Activated CD4-positive, alpha-beta memory T cell treated with anti-CD3 and anti-CD28 coated beads, Interleukin-2, amount 10 ng/mL, durations not matched to agents 7 days and 5 days (primary cell): ENCODE data around the gene STXBP5. TPM values are rescaled to one million over a fixed set of nuclear protein-coding genes. Genes with fewer than 3 reads are reported as not detected.

Source experiments
- CTCF ChIA-PET: fragments of 350-600 bp; sonication (Branson Sonifier 250); formaldehyde crosslinking; loops from one replicate; lab custom pipeline; 2021; ENCODE audit warnings: antibody characterized with exemption, inconsistent platforms; lab: Charles Lee
- POLR2A ChIA-PET: fragments of 350-600 bp; sonication (Branson Sonifier 250); formaldehyde crosslinking; loops from one replicate; lab custom pipeline; 2021; ENCODE audit warnings: antibody characterized with exemption; lab: Charles Lee
- DNase-seq: peaks from one replicate; pipeline ENCODE4 v3.0.0-alpha.2; 2020
- H3K27ac Mint-ChIP-seq: one replicate; pipeline ENCODE4 v1.8.0; 2021; ENCODE audit warnings: mild to moderate bottlenecking, mixed read lengths
- H3K27me3 Mint-ChIP-seq: one replicate; pipeline ENCODE4 v1.8.0; 2021; ENCODE audit warnings: mixed read lengths
- H3K36me3 Mint-ChIP-seq: one replicate; pipeline ENCODE4 v1.8.0; 2021; ENCODE audit warnings: low read depth, mixed read lengths
- H3K4me1 Mint-ChIP-seq: one replicate; pipeline ENCODE4 v1.8.0; 2021; ENCODE audit warnings: mixed read lengths
- H3K4me3 Mint-ChIP-seq: one replicate; pipeline ENCODE4 v1.8.0; 2021; ENCODE audit warnings: mild to moderate bottlenecking, mixed read lengths
- H3K9me3 Mint-ChIP-seq: one replicate; pipeline ENCODE4 v1.8.0; 2021; ENCODE audit warnings: mixed read lengths
- total RNA-seq, 2 experiments: library from RNA; stranded (reverse); gene quantifications; one replicate each; pipeline ENCODE4 v1.2.3, GENCODE V29; 2021

Gene STXBP5
- total RNA-seq, 2 experiments from 2014 or later, result 16.7 to 17.2 TPM

DNA sequence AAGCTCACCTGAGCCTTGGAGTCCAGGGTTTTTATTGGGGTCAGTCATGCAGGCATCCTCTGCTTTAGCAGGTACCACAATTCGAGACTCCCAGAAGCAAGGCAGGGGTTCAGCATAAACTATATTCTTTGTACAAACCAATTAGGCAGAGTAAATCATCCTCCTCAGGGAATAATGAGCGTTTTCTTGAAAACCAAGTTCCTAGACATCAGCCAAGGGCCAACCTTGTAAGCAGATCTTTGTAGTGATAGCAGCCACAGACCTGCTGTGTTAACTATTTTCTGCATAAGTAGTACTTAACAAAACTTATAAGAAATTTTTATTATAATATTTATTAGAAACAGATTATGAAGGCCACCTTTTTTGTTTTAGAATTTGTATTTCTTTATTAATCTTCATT is 74.7 kb downstream of the STXBP5 start:
- POLR2A ChIA-PET, result no interaction called here
- peaks cover 55% of the 10 kb centered on the region for H3K36me3 Mint-ChIP-seq
- H3K9me3 Mint-ChIP-seq, result peaks cover 5% of the 10 kb centered on the region
- no peak overlapping the region for H3K27ac Mint-ChIP-seq
- CTCF ChIA-PET, result no interaction called here
- H3K4me1 Mint-ChIP-seq, result peaks cover 30% of the 10 kb centered on the region
- DNase-seq, result no peak
- H3K4me3 Mint-ChIP-seq, result no peak overlapping the region
- H3K27me3 Mint-ChIP-seq, result no peaks in the 10 kb centered on the region

DNA sequence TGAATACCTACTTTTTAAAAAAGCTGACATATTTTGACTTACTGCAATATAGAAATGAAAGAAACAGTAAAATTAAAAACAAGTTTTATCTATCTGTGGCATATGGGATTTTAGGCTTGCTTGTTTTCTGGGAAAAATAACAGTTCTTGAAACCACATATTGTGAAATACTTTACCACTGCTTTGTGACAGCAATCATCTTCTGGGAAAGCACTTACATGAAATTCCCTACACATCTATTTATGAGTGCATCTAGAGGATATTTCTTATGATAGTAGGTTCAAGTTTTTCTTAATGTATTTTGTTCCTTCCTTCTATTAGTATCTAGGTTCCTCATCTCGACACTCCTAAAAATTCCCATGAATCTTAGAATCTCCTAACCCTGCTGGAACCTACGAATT is 75.2 kb downstream of the STXBP5 start:
- no peak for DNase-seq
- peaks cover 31% of the 10 kb centered on the region for H3K4me1 Mint-ChIP-seq
- H3K4me3 Mint-ChIP-seq, result no peak overlapping the region
- peaks cover 52% of the 10 kb centered on the region for H3K36me3 Mint-ChIP-seq
- ChIA-PET POLR2A (no interaction called here), CTCF (no interaction called here)
- H3K27ac Mint-ChIP-seq, result peak overlapping the region; percentile 68
- peaks cover 5% of the 10 kb centered on the region for H3K9me3 Mint-ChIP-seq
- H3K27me3 Mint-ChIP-seq, result no peaks in the 10 kb centered on the region

DNA sequence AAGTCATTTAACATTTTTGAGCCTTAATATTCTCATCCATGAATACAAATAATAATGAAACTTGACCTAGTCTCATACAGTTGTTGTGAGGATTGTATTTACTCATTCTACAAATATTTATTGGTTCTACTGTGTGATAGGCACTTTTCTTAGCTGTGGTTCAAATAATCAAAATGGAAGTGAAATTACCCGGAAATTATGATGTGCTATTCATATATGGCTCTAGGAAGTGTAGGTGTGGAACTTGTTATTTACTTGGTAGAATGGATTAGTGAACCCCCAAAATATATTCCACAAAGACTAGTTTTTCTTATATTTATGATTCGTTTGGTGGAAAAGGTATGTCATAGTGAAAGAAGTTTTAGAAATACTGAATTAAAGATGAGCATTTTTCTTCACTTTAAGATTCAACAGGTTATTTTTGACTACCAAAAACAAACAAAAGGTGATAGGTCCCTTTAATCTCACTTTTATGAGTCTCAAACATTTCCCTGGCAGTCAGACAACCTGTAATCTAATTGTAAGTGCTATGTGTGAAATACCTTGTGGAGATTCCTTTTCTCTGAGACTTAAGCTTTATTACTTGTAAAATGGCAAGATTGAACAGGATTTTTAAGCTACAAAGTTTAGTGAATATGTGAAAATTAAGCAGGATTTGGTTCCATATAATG is 77.8 kb downstream of the STXBP5 start:
- CTCF ChIA-PET, result no interaction called here
- peaks cover 49% of the 10 kb centered on the region for H3K36me3 Mint-ChIP-seq
- H3K4me3 Mint-ChIP-seq, result no peak overlapping the region
- H3K4me1 Mint-ChIP-seq, result peaks cover 37% of the 10 kb centered on the region
- H3K9me3 Mint-ChIP-seq, result peaks cover 5% of the 10 kb centered on the region
- POLR2A ChIA-PET, result no interaction called here
- H3K27ac Mint-ChIP-seq, result peak overlapping the region; percentile 36
- no peak for DNase-seq
- H3K27me3 Mint-ChIP-seq, result no peaks in the 10 kb centered on the region

DNA sequence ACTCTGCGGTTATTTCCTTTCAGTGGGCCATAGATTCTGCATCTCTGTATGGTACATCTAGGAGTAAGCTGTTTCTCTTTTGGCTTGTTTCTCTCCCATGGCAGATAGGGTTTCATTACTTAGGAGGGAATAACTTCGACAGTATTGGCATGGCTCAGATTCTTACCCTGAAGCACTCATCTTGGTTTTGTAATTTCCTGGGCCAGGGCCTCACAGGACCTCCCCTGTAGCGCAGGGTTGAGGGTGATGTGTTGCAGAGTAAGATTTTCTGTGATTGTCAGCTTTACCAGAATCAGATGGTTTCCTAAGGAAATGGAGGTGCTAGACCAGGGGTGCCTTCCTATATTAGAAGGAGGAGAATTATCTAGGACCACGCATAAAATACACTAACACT is 78.3 kb downstream of the STXBP5 start:
- H3K4me1 Mint-ChIP-seq, result peaks cover 37% of the 10 kb centered on the region
- CTCF ChIA-PET, result interaction anchor here (0.9 kb wide), 1 partner anchor 380 kb away, joined by 3 read pairs; no protein-coding TSS in a partner anchor
- peaks cover 5% of the 10 kb centered on the region for H3K9me3 Mint-ChIP-seq
- DNase-seq, result no peak
- H3K4me3 Mint-ChIP-seq, result no peak overlapping the region
- peaks cover 44% of the 10 kb centered on the region for H3K36me3 Mint-ChIP-seq
- POLR2A ChIA-PET, result interaction anchor here (1.7 kb wide), 1 partner anchor 78 kb away, joined by 4 read pairs; the partner anchor contains the start of gene STXBP5
- H3K27me3 Mint-ChIP-seq, result no peaks in the 10 kb centered on the region
- H3K27ac Mint-ChIP-seq, result no peak overlapping the region

DNA sequence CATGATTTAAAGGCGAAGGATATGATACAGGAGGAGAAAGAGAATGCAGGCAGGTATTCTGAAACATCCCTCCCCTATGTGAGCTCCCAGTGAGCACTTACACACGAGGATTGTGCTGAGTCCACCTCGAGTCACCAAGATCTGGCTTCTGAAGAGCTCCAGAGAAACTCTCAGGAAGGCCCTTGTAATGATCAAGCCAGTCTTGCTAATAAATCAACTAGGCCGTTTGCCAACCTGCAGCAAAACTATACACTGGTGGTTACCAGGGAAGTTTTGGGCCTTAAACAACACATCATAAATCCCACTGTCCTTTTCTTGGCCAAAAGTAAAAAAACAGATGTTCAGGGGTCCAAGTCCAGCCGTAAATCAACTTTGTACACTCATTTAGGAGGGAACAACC is 79.2 kb downstream of the STXBP5 start:
- H3K9me3 Mint-ChIP-seq, result peaks cover 5% of the 10 kb centered on the region
- DNase-seq, result no peak
- peaks cover 38% of the 10 kb centered on the region for H3K36me3 Mint-ChIP-seq
- CTCF ChIA-PET, result interaction anchor here (0.9 kb wide), 1 partner anchor 381 kb away, joined by 3 read pairs; no protein-coding TSS in a partner anchor
- H3K27ac Mint-ChIP-seq, result no peak overlapping the region
- POLR2A ChIA-PET, result interaction anchor here (1.7 kb wide), 1 partner anchor 79 kb away, joined by 4 read pairs; the partner anchor contains the start of gene STXBP5
- H3K4me1 Mint-ChIP-seq, result peaks cover 43% of the 10 kb centered on the region
- no peak overlapping the region for H3K4me3 Mint-ChIP-seq
- no peaks in the 10 kb centered on the region for H3K27me3 Mint-ChIP-seq

DNA sequence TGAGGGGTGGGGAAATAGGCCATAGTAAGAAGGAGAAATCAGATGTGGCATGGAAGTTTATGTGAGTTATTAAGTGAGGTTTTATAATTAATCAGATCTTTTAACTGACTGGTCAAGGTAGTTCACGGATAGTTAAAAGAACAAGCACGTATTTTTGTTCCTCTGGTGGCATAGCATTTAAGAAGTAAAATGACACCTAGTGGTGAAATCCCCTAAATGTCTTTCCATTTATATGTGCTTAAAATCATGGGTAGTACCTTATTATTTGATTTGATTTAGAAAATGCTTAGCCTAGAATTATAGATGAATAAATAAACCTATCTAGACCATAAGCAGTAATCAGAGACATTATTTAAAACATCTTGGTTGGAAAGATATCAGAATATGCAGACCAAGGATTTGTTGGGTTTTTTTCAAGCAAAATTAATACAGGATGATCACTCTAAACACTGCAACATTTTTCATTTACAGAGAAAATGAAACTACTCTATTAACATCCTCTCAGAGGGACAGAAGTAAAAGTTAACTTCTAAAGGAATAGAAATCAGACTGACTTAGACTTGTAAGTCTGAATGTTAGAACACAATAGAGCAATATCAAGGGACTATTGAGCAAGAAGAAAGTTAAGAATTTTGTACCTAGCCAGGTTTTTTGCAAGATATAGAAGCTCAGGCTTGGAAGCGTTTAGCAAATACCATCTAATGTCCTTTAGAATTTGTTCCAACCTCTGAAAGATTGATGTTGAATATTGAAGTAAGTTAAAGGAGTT is 81.1 kb downstream of the STXBP5 start:
- POLR2A ChIA-PET, result no interaction called here
- CTCF ChIA-PET, result interaction anchor here (0.8 kb wide), 1 partner anchor 46 kb away, joined by 3 read pairs; no protein-coding TSS in a partner anchor
- no peak overlapping the region for H3K4me3 Mint-ChIP-seq
- H3K9me3 Mint-ChIP-seq, result no peaks in the 10 kb centered on the region
- peaks cover 33% of the 10 kb centered on the region for H3K4me1 Mint-ChIP-seq
- H3K36me3 Mint-ChIP-seq, result peaks cover 26% of the 10 kb centered on the region
- DNase-seq, result no peak
- H3K27me3 Mint-ChIP-seq, result no peaks in the 10 kb centered on the region
- H3K27ac Mint-ChIP-seq, result no peak overlapping the region

DNA sequence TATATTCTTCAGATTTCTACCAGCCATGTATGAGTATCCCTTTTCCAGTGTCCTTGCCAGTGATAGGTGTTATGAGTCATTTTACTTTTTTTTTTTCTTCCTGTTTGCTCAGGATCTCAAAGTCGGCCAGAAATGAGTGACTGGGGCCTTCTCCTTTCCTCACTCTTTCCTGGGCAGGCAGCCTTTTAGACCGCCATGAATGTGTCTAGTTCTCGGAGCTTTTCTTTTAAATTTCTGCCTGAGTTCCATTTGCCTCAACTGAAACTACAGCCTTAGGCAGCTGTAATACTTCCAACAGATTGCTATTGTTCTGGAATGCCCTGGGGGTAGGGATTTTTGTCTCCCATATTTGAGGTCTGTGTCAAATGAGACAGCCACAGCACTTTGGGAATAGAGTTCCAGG is 83.7 kb downstream of the STXBP5 start:
- POLR2A ChIA-PET, result no interaction called here
- no peak for DNase-seq
- CTCF ChIA-PET, result no interaction called here
- Mint-ChIP-seq H3K4me3 (no peak overlapping the region), H3K27me3 (no peaks in the 10 kb centered on the region), H3K36me3 (peaks cover 11% of the 10 kb centered on the region), H3K4me1 (peaks cover 16% of the 10 kb centered on the region), H3K9me3 (no peaks in the 10 kb centered on the region), H3K27ac (no peak overlapping the region)

DNA sequence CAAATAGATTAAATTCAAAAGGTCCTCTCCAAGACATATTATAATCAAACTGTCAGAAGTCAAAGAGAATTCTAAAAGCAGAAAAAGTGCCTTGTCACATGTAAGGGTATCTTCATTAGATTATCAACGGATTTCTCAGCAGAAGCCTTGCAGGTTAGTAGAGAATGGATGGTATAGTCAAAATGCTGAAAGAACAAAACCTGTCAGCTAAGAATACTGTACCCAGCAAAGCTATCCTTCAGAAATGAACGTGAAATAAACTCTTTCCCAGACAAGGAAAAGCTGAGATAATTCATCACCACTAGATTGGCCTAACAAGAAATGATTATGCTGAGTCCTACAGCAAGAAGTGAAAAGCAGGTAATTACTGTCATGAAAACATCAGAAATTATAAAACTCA is 92.9 kb downstream of the STXBP5 start:
- Mint-ChIP-seq H3K4me3 (no peak overlapping the region), H3K27me3 (no peaks in the 10 kb centered on the region), H3K4me1 (peaks cover 14% of the 10 kb centered on the region), H3K9me3 (peaks cover 30% of the 10 kb centered on the region), H3K36me3 (peaks cover 49% of the 10 kb centered on the region), H3K27ac (no peak overlapping the region)
- no peak for DNase-seq
- CTCF ChIA-PET, result no interaction called here
- POLR2A ChIA-PET, result no interaction called here

DNA sequence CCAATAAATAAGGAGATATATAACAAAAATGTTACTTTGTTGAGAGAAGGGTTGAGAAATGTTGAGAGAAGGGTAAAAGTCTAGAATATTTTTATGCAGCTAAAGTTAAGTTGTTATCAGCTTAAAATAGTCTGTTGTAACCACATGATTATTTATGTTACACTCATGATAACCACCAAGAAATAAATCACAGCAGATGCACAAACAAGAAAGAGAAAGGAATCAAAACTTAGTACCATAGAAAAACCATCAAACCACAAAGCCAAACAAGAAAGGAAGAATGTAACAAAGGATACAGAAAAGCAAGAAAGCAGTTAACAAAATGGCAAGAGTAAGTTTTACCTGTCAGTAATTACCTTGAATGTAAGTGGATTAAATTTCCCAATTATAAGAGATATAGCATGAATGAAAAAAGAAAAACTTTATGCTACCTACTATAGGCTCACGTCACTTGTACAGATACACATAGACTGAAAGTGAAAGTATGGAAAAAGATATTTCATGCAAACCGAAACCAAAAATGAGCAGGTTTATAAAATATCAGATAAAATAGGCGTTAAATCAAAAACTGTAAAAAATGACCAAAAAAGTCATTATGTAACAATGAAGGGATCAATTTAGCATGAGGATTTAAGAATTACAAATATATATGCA is 93.6 kb downstream of the STXBP5 start:
- H3K27me3 Mint-ChIP-seq, result no peaks in the 10 kb centered on the region
- H3K4me3 Mint-ChIP-seq, result peak overlapping the region; percentile 5
- no peak for DNase-seq
- H3K9me3 Mint-ChIP-seq, result peaks cover 32% of the 10 kb centered on the region
- H3K4me1 Mint-ChIP-seq, result peaks cover 14% of the 10 kb centered on the region
- CTCF ChIA-PET, result no interaction called here
- H3K27ac Mint-ChIP-seq, result no peak overlapping the region
- peaks cover 51% of the 10 kb centered on the region for H3K36me3 Mint-ChIP-seq
- POLR2A ChIA-PET, result no interaction called here

DNA sequence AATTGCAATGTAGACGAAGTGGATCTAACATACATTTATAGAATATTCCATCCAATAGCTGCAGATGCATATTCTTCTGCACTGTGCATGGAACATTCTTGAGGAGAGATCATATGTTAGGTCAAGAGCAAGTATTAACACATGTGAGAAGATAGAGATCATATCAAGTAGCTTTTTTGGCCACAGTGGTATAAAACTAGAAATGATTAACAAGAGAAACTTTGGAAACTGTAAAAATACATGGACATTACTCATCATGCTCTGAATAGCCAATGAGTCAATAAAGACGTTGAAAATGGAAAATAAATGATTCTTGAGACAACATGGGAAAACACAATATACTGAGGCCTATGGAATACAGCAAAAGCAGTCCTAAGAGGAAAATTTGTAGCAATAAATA is 94.2 kb downstream of the STXBP5 start:
- H3K27me3 Mint-ChIP-seq, result no peaks in the 10 kb centered on the region
- peaks cover 14% of the 10 kb centered on the region for H3K4me1 Mint-ChIP-seq
- ChIA-PET POLR2A (no interaction called here), CTCF (no interaction called here)
- DNase-seq, result no peak
- no peak overlapping the region for H3K4me3 Mint-ChIP-seq
- no peak overlapping the region for H3K27ac Mint-ChIP-seq
- H3K36me3 Mint-ChIP-seq, result peaks cover 51% of the 10 kb centered on the region
- H3K9me3 Mint-ChIP-seq, result peaks cover 36% of the 10 kb centered on the region

DNA sequence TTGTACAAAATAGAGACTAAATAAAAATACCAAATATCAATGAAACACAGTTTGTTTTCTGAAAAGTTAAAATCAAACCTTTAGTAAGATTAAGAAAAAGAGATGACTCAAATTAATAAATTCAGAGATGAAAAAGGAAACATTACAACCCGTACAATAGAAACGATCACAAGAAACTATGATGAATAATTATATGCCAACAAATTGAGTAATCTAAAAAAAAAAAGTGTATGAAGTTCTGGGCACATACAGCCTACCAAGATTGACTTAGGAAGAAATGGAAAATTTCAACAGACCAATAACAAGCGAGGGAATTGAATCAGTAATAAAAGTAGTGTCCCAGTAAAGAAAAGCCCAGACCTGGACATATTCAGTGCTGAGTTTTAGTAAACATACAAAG is 94.8 kb downstream of the STXBP5 start:
- Mint-ChIP-seq H3K27me3 (no peaks in the 10 kb centered on the region), H3K27ac (no peak overlapping the region), H3K36me3 (peaks cover 53% of the 10 kb centered on the region), H3K4me1 (peaks cover 14% of the 10 kb centered on the region), H3K9me3 (peaks cover 41% of the 10 kb centered on the region), H3K4me3 (no peak overlapping the region)
- CTCF ChIA-PET, result no interaction called here
- DNase-seq, result no peak
- POLR2A ChIA-PET, result no interaction called here

DNA sequence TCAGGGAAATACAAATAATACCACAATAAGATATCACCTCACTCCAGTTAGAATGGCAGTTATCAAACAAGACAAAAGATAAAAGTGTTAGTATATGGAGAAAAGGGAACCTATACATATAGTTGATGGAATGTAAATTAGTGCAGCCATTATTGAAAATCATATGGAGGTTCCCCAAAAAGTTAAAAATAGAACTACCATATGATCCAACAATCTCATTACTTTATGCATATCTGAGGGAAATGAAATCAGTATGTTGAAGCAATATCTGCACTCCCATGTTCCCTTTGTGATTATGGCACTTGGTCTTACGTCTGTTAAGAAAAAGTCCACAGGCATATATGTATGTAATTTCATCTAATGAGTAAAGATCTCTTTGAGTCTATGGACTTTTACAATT is 96.9 kb downstream of the STXBP5 start:
- no peak for DNase-seq
- Mint-ChIP-seq H3K9me3 (peaks cover 39% of the 10 kb centered on the region), H3K4me1 (peaks cover 14% of the 10 kb centered on the region), H3K27ac (no peak overlapping the region), H3K4me3 (no peak overlapping the region), H3K36me3 (peaks cover 49% of the 10 kb centered on the region), H3K27me3 (no peaks in the 10 kb centered on the region)
- CTCF ChIA-PET, result no interaction called here
- POLR2A ChIA-PET, result no interaction called here

DNA sequence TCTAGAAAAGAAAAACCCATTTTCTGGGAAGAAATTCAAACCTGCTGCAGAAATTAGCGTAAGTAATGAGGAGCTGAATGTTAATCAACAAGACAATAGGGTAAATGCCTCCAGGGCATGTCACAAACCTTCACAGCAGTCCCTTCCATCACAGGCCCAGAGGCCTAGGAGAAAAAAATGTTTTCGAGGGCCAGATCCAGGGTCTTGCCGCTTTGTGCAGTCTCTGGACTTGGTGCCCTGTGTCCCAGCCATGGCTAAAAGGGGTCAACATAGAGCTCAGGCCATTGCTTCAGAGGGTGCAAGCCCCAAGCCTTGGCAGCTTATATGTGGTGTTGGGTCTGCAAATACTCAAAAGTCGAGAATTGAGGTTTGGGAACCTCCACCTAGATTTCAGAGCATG is 99.8 kb downstream of the STXBP5 start:
- ChIA-PET POLR2A (no interaction called here), CTCF (no interaction called here)
- peaks cover 22% of the 10 kb centered on the region for H3K9me3 Mint-ChIP-seq
- DNase-seq, result no peak
- no peaks in the 10 kb centered on the region for H3K4me1 Mint-ChIP-seq
- no peaks in the 10 kb centered on the region for H3K27me3 Mint-ChIP-seq
- H3K4me3 Mint-ChIP-seq, result no peak overlapping the region
- H3K36me3 Mint-ChIP-seq, result peaks cover 27% of the 10 kb centered on the region
- no peak overlapping the region for H3K27ac Mint-ChIP-seq
